T47D (cell line): ENCODE data around the gene RABEP1.
A peak's percentile ranks its signal among the peaks of the same experiment; 100 is the strongest.

Source experiments
- DNase-seq, 2 experiments: peaks; one replicate each; pipeline versions ENCODE4 v3.0.0 to v3.0.0-alpha.2; 2011 to 2012; ENCODE audit warnings: low read depth in 1 of 2, low spot score in 1 of 2
- JUND ChIP-seq: IDR thresholded peaks from 2 replicates; pipeline ENCODE4 v1.6.1; 2012; ENCODE audit warnings: low read depth
- in situ Hi-C: cut with HindIII; loops from 2 replicates; pipeline ENCODE4 v1.10.0; 2016; ENCODE audit warnings: low sequenced_read_pairs, low pct_unique_long_range_greater_than_20kb

Gene RABEP1

DNA sequence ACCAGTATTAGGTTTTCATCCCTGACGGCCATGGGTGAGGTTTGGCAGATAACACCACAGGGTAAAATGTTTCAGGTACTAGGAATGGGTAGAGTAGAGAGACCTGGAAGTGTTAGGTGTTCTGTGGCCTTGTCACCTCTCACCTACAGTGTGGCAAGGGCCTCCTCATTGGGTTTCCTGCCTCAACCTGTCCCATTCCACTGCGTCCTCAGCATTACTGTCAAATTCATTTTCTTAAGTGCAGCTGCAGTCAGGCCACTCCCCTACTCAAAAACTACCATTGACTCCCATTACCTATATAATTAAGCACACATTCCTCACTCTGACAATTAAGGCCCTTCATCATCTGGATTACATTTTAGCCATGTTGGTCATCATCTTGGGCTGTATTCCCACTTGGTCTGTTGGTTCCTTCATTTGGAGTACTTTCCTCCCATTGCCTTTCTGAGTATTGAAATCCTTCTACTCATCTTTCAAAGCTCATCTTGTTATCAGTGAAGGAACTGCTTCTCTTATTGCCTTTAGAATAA is 72.9 kb downstream of the RABEP1 start:
- DNase-seq = no peak
- no peak for TF ChIP-seq JUND
- in situ Hi-C loops = no loop called here

DNA sequence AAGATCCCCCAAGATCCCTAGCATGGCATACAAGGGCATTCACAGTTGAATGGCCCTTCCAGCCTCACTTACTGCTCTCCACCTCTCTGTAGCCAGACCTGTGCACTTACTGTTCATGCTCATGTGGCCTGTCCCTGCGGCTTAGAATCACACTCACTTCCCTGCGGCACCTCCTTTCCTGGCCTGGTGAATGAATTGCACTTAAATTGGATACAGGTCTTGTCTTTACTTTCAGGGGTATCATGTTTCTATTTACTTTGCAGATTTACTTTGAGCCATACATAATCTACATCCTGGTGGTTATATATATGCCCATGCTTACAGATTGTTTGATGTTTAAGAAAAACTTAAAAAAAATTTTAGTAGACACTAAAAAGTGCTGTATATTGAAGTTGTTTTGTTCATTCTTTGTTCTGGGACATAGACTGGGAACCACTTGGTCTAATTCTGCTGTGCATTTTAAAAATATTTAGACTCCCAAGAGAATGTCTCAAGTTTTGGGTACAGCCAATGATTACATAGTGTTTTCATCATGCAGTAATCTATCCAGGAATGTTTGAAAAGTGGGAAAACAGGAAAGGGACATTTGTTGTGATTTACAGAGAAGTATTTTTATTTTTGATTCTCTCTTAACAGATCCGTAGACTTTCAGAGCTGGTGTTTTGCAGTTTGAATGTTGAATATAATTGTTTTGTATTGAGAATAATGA is 73.5 kb downstream of the RABEP1 start:
- peak in 1 of 2 experiments; percentile 48 for DNase-seq
- TF ChIP-seq JUND = no peak

DNA sequence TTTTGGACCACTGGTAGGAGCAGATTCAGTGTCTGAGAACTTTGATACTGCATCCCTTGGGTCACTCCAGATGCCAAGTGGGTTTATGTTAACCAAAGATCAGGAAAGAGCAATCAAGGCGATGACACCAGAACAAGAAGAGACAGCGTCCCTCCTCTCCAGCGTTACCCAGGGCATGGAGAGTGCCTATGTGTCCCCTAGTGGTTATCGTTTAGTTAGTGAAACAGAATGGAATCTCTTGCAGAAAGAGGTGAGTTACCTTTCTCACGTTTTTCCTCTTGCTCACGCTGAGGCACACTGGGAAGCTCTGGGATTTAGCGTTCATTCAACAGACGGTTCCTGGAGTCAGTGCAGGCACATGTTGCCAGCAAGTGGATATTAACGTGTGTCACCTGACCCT is 79.3 kb downstream of the RABEP1 start:
- TF ChIP-seq JUND = no peak
- in situ Hi-C loops = no loop called here
- DNase-seq = no peak

More for the DNA sequence above, 73.5 kb downstream of the RABEP1 start:
- in situ Hi-C loops = no loop called here

DNA sequence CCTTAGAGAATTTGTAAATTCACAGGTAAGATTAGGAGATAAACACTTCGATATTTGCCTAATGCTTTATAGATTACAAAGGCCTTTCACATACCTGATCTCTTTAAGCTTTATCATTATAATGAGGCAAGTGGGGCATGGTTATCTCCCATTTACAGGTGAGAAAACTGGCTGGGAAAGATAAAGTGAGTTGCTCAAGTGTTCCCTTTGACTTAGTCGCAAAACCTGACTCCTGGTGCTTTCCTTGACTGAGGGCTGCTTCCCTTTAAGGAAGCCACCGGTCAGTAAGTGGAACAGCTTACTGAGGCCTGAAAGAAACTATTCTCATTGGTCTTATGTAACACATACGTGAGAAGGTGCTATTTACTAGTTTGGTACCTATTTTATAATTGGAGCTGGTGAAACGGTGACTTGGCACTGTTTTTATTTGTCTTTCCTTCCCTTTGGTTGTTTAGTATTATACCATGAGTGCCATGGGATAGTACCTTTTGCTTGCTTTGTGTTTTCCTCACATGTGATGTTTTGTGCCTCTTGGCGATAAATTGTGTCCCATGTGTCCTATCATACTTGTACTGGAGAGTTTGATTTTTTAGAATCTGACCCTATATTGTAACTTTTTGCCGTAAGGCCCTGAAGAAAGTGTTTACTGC is 80.2 kb downstream of the RABEP1 start:
- TF ChIP-seq JUND = no peak
- in situ Hi-C loops = no loop called here
- peak in 1 of 2 experiments; percentile 30 for DNase-seq

DNA sequence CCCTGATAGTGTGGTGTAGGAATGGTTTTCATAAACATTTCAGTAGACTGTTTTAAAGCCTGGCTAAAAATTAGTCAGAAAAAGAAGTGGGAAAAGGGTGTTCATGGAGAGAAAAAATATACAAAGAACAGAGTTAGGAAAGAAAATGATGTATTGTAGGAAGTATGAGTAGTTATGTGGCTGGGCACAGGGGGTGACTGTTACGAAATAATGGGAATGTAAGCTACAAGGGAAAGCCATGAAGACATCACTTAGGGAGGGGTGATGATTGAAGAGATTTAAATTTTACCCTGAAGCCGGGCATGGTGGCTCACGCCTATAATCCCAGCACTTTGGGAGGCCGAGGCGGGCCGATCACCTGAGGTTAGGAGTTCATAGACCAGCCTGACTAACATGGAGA is 82.1 kb downstream of the RABEP1 start:
- TF ChIP-seq JUND = no peak
- in situ Hi-C loops = no loop called here
- DNase-seq = no peak

DNA sequence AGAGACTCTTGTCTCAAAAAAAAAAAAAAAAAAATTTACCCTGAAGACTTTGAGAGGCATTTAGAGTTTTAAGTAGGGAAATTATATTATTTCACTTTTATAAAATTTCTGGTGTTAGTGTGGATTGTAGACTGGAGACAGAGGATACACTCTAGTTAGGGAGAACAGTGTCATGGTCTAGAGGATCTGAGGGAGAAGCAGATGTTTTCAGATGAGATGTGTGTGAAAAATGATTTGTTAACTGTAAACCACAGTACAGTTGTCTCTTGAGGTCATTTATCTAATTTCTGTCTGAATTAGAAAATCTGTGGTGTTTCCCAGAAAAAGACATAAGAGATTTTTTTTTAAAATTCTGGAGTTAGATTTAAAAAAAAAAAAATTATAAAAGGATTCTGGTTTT is 82.6 kb downstream of the RABEP1 start:
- DNase-seq = no peak
- TF ChIP-seq JUND = no peak
- in situ Hi-C loops = no loop called here

DNA sequence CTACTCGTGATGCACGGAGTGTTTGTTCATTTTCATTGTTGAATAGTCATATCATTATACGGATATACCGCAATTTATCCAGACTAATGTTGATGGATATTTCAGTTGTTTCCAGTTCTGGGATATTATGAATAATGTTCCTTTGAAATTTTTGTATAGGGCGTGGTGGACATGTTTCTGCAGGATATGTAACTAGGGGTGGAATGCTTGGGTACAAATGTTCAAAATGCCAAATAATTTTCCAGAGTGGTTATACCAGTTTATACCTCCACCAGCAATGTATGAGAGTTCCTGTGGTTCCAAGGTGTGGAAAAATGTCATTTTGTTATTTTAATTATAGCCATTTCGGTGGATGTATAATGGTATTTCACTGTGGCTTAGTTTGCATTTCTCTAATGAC is 83.7 kb downstream of the RABEP1 start:
- TF ChIP-seq JUND = no peak
- no peak for DNase-seq
- in situ Hi-C loops = no loop called here

DNA sequence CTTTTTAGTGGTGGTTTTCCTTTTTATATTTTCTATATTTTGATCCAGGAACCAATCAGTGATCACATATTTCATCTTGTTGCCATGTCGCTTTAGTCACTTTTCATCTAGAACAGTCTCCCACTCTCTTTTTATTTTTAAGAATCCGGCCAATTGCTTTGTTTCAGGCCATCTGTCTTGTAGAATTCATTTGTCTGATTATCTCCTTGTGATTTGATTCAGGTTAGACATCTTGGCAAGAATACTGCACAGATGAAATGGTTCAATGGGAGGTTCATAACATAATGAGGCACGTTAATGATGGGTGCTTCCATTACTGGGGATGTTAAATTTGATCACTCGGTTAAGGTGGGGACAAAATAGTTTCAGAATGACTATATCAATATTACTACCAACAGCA is 88.3 kb downstream of the RABEP1 start:
- DNase-seq = no peak
- in situ Hi-C loops = no loop called here
- TF ChIP-seq JUND = no peak

DNA sequence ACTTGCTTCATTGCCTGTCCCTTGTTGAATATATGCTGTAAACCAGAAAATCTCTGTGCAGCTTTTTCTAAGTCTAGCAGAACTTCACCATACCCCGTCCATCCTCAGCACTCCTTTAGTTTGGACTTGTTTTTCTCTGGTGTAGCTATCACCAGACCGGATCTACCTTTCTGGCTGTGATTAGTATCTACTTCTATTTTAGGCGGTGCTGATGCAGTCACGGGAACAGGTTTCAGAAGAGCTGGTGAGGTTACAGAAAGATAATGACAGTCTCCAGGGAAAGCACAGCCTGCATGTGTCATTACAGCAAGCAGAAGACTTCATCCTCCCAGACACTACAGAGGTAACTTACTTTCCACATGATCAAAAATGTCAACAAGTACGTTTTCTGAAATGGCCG is 91.0 kb downstream of the RABEP1 start:
- no peak for TF ChIP-seq JUND
- in situ Hi-C loops = no loop called here
- no peak for DNase-seq

DNA sequence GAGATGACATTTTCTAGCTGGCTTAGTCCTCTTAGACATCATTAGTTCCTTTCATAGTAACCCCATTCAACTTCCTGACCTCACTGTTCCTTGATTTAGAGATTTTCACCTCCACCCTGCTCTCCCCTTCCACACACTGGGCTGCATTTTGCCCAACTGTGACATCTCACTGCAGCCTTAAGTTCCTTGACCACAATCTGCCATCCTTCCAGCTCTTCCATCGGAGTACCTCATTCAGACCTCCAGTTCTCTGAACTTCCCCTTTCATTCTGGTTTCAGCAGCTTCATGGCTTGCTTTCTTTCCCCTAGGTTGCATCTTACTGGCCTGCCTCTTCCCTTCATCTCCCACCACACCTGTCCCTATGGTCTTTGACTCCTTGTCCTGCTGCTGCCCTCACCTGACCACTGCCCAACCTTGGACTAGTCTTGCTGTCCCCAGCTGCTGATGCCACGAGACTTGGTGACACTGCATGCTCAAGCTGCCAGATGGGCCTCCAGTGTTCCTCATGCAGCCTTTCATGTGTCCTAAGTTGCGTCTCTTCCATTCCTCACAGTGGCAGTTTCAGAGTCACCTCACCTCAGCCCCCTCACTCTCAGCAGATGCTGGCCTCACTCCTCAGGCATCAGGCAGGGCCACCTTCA is 96.6 kb downstream of the RABEP1 start:
- no peak for DNase-seq
- no peak for TF ChIP-seq JUND
- in situ Hi-C loops = no loop called here

DNA sequence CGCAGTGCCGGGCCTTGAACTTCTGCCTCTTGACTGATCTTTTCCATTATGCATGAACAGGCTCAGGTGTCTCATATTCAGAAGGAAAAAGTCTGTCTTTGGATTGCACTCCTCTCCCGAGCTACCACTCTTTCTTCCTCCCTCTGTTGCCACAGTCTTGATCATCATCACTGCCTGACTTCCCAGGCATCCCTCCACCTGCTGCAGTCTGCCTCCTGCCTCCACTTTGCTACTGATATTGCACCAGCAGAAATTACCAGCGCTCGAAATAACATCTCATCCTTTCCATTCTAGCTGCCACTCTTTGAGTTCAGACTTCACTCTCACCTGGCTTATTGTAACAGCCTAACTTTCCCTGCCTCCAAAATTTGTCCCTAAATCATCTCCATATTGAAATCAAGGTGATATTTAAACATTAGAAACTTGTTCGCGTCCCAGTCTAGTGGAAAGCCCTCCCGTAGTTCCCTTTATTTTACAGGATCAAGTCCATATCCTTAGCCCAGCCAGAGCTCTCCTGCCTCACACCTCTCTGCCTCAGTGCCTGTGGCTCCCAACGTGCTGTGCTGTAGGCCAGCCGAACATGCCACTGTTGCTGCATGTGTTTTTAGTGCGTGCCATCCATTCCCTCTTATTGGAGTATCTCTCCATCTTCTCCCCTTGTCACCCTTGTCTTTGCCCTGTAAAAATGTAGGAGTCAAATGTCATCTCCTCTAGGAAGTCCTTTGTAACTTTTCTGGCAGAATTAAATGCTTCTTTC is 97.4 kb downstream of the RABEP1 start:
- in situ Hi-C loops = no loop called here
- TF ChIP-seq JUND = no peak

DNA sequence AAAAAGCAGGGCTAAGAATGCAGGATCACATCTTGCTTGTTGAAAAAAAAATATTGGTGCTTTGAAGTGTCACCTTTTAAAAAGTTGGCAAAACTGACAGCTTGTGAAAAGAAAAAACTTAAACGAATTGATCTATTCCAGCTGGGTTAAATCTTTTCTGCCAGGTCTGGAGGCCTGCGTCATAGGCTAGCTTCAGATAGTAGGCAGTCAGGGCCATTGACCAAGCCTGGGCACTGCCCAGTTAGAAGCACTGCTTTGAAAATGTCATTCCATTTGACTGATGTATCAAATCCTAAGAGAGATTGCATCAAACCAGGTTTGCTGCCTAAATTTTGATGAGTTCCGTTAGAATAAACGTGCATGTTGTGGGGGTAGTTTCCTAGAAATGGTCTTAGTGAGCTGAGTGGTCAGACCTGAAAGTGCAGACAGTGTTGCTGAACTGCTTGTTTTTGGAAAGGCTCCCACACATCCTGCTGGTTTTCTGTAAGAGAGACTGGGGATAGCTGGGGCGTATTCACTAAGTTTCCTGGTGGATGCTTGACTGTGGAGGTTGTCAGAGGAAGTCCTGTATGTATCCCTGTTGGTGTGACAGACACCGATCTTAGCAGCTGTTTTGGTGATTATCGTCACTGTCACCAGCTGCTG is 98.5 kb downstream of the RABEP1 start:
- in situ Hi-C loops = no loop called here
- peak in 1 of 2 experiments; percentile 29 for DNase-seq
- TF ChIP-seq JUND = no peak

More for the DNA sequence above, 97.4 kb downstream of the RABEP1 start:
- DNase-seq = no peak
